K562 (cell line): Measurements from ENCODE around the gene FRMD3. TPM values are rescaled to one million over a fixed set of nuclear protein-coding genes. Genes with fewer than 3 reads are reported as not detected.

Experiments
- ATAC-seq: fragments of 200-7000 bp; cut with Tn5 transposase; 3 replicates; pipeline ENCODE4 v1.9.1; 2020; ENCODE audit warnings: moderate library complexity
- BruUV-seq: library from RNA; stranded (reverse); fragments of 400-500 nt; replicated peaks from 2 replicates; lab custom pipeline; 2021; lab: Mats Ljungman, UMichigan
- CTCF ChIA-PET: fragments of 300-600 bp; formaldehyde crosslinking; extraction: SDS; loops from one replicate; lab custom pipeline; 2021; ENCODE audit warnings: low intra/inter-chr PET ratio; lab: Yijun Ruan, JAX
- POLR2A ChIA-PET: fragments of 300-600, 350-650 bp; sonication (Branson Sonifier 250); formaldehyde crosslinking; extraction: SDS; loops from one replicate; lab custom pipeline; 2021; ENCODE audit warnings: antibody characterized with exemption, inconsistent platforms; lab: Yijun Ruan, JAX
- DNase-seq, 4 experiments: peaks; one replicate each; pipeline versions ENCODE4 v3.0.0 to v3.0.0-alpha.2; 2011 to 2018; ENCODE audit warnings: low spot score in 3 of 4, mixed read lengths in 3 of 4; ENCODE audit errors: extremely low read depth in 1 of 4
- FAIRE-seq: peaks from 2 replicates; lab custom pipeline; 2011; peaks lifted over from hg19 to GRCh38; lab: Jason Lieb, UNC
- H2AFZ ChIP-seq: 2 replicates; pipeline ENCODE4 v1.6.0; 2011; ENCODE audit warnings: low read depth, low read length, control low read depth, inconsistent platforms
- H3K27ac ChIP-seq: fragments of 200-600 bp; 3 replicates; pipeline ENCODE4 v1.8.0; 2011; ENCODE audit warnings: low read depth, mild to moderate bottlenecking, control low read depth, inconsistent platforms, low read length, moderate library complexity, mixed read lengths; ENCODE audit errors: extremely low read depth
- H3K27me3 ChIP-seq, 2 experiments: fragments of 300-600 bp in 1 of 2; 2 replicates in 1 of 2; 3 replicates in 1 of 2; pipeline versions ENCODE4 v1.6.0 to v1.8.0; 2011; ENCODE audit warnings: inconsistent platforms in 2 of 2, low read length in 2 of 2, mild to moderate bottlenecking in 1 of 2, mixed read lengths in 1 of 2, moderate library complexity in 1 of 2; ENCODE audit not compliant: control insufficient read depth in 2 of 2, insufficient read depth in 2 of 2
- H3K36me3 ChIP-seq: fragments of 300-600 bp; 3 replicates; pipeline ENCODE4 v1.8.0; 2011; ENCODE audit warnings: mild to moderate bottlenecking, low read length, inconsistent platforms; ENCODE audit not compliant: control insufficient read depth, insufficient read depth
- H3K4me1 ChIP-seq, 2 experiments: fragments of 200-600 bp in 1 of 2; replicated peaks in 1 of 2; 2 replicates in 1 of 2; 3 replicates in 1 of 2; pipeline versions ENCODE4 v1.5.1 to v1.8.0; 2011; ENCODE audit warnings: inconsistent platforms in 2 of 2, low read length in 2 of 2, mild to moderate bottlenecking in 1 of 2, mixed read lengths in 1 of 2, moderate library complexity in 1 of 2; ENCODE audit not compliant: control insufficient read depth in 2 of 2, insufficient read depth in 2 of 2
- H3K4me2 ChIP-seq: 2 replicates; pipeline ENCODE4 v1.6.1; 2011; ENCODE audit warnings: low read length, control low read depth, inconsistent platforms, mixed read lengths; ENCODE audit not compliant: insufficient read depth
- H3K4me3 ChIP-seq: fragments of 200-600 bp; sonication (generic), shearing (Covaris generic); 2 replicates; pipeline ENCODE4 v1.5.1; 2016; ENCODE audit warnings: control low read depth, inconsistent platforms
- H3K79me2 ChIP-seq: fragments of 200-600 bp; 3 replicates; pipeline ENCODE4 v1.8.0; 2011; ENCODE audit warnings: low read length, inconsistent platforms; ENCODE audit not compliant: control insufficient read depth, insufficient read depth
- H3K9ac ChIP-seq, 2 experiments: 2 replicates each; pipeline versions ENCODE4 v1.6.0 to v1.6.1; 2011; ENCODE audit warnings: low read depth in 2 of 2, low read length in 2 of 2, control low read depth in 1 of 2, inconsistent platforms in 1 of 2, mild to moderate bottlenecking in 1 of 2, mixed read lengths in 1 of 2; ENCODE audit not compliant: insufficient read depth in 1 of 2
- H3K9me1 ChIP-seq: one replicate; pipeline ENCODE4 v1.6.0; 2011; ENCODE audit warnings: inconsistent platforms, mild to moderate bottlenecking, low read length, moderate library complexity; ENCODE audit not compliant: control insufficient read depth, insufficient read depth
- H3K9me3 ChIP-seq: replicated peaks from 2 replicates; pipeline ENCODE4 v1.5.1; 2011; ENCODE audit warnings: low read depth, low read length, inconsistent platforms; ENCODE audit not compliant: control insufficient read depth, insufficient read depth
- H4K20me1 ChIP-seq: replicated peaks from 2 replicates; pipeline ENCODE4 v1.6.1; 2011; ENCODE audit warnings: low read length, inconsistent platforms, mixed read lengths; ENCODE audit not compliant: control insufficient read depth, insufficient read depth
- CBFA2T2 ChIP-seq: fragments of 450-650 bp; conservative IDR thresholded peaks from 2 replicates; pipeline ENCODE4 v1.6.1; 2017; ENCODE audit warnings: mild to moderate bottlenecking
- HDAC8 ChIP-seq: fragments of 450-650 bp; IDR thresholded peaks from 2 replicates; pipeline ENCODE4 v1.6.1; 2016; ENCODE audit warnings: mild to moderate bottlenecking, missing genetic modification characterization, moderate library complexity, missing compliant biosample characterization
- HMGN3 ChIP-seq: IDR thresholded peaks from 2 replicates; pipeline ENCODE4 v1.6.1; 2011; ENCODE audit warnings: borderline replicate concordance, low read depth, mild to moderate bottlenecking, mixed read lengths, low read length; ENCODE audit not compliant: insufficient read length; ENCODE audit errors: extremely low read depth
- ID3 ChIP-seq, 2 experiments: fragments of 250-450 bp in 1 of 2; fragments of 450-650 bp in 1 of 2; sonication (Bioruptor Pico) in 1 of 2; IDR thresholded peaks; 2 replicates each; pipeline versions ENCODE4 v1.6.1 to v1.8.0; 2016 to 2021; ENCODE audit warnings: mild to moderate bottlenecking in 2 of 2, moderate library complexity in 2 of 2, missing compliant biosample characterization in 1 of 2, missing genetic modification characterization in 1 of 2
- RBM14 ChIP-seq: fragments of 200-400 bp; formaldehyde crosslinking; IDR thresholded peaks from 2 replicates; pipeline ENCODE4 v1.6.1; 2018; ENCODE audit warnings: low read depth, mild to moderate bottlenecking, low read length, moderate library complexity, borderline replicate concordance; ENCODE audit not compliant: insufficient read depth
- TAL1 ChIP-seq: fragments of 450-650 bp; IDR thresholded peaks from 2 replicates; pipeline ENCODE4 v1.6.1; 2016; ENCODE audit warnings: mild to moderate bottlenecking
- TGIF2 ChIP-seq: sonication (generic); formaldehyde crosslinking; IDR thresholded peaks from 2 replicates; pipeline ENCODE4 v1.8.1; 2022; ENCODE audit warnings: mild to moderate bottlenecking, missing genetic modification reagents, moderate library complexity
- ZKSCAN3 ChIP-seq: fragments of 250-450 bp; sonication (Bioruptor Pico); IDR thresholded peaks from 2 replicates; pipeline ENCODE4 v1.4.0; 2020
- ZNF583 ChIP-seq: fragments of 250-450 bp; sonication (Bioruptor Pico); IDR thresholded peaks from 2 replicates; pipeline ENCODE4 v1.4.0; 2020
- ZNF644 ChIP-seq: fragments of 200-800 bp; sonication (Bioruptor generic); IDR thresholded peaks from 2 replicates; pipeline ENCODE4 v1.6.1; 2016; ENCODE audit warnings: low read depth, missing genetic modification characterization, missing compliant biosample characterization
- ZNF830 ChIP-seq: fragments of 250-450 bp; sonication (Bioruptor Pico); IDR thresholded peaks from 2 replicates; pipeline ENCODE4 v1.5.0; 2021; ENCODE audit warnings: mild to moderate bottlenecking
- WGBS: fragments of 100-300 bp; shearing (Covaris generic); methylation state at CpG from one replicate; pipeline ENCODE4 v1.1.6; 2016; ENCODE audit warnings: low coverage, mixed read lengths; ENCODE audit not compliant: insufficient coverage; ENCODE audit errors: missing lambda C conversion rate; 5-methylcytosine and 5-hydroxymethylcytosine counted together
- in situ Hi-C: fragments of 300-500 bp; cut with MboI; formaldehyde crosslinking; loops from 4 replicates; pipeline ENCODE4 v1.15.0; 2018; ENCODE audit warnings: inconsistent platforms, mixed read lengths
- intact Hi-C: fragments of 100-400 bp; cut with micrococcal nuclease; formaldehyde crosslinking; loops from 2 replicates; pipeline ENCODE4 v1.14.2; 2022
- polyA plus RNA-seq, 8 experiments: library from polyadenylated mRNA; depleted of rRNA in 4 of 8; stranded (reverse) in 5 of 8; unstranded in 3 of 8; fragments of >200 nt; fragmentation: Nextera tagmentation in 2 of 8; fragmentation: Illumina TruSeq in 1 of 8; extraction: Ambion mirVana in 2 of 8; extraction: Trizol in 1 of 8; gene quantifications; 2 replicates each; pipeline versions ENCODE4 v1.2.1 to v1.2.3, GENCODE V29; 2011 to 2014; ENCODE audit warnings: inconsistent platforms in 1 of 8, missing spikeins in 1 of 8
- total RNA-seq, 7 experiments: library from RNA; depleted of rRNA in 6 of 7; stranded (reverse); fragments of >200 nt in 6 of 7; fragmentation: Illumina TruSeq in 2 of 7; extraction: Trizol in 2 of 7; gene quantifications; 2 replicates each; pipeline versions ENCODE4 v1.2.1 to v1.2.3, GENCODE V29; 2011 to 2021; ENCODE audit warnings: low replicate concordance in 1 of 7

The FRMD3 gene
- total and polyA plus RNA-seq, 9 of the 15 experiments (the other 6 are each of a cell fraction or from before 2014, with no cell fraction given), result 0.09 to 0.51 (median 0.21) TPM

GRCh38 chr9:83537331-83538171, 650 bp downstream of the FRMD3 start:
- ATAC-seq (no peak), DNase-seq (no peak), FAIRE-seq (no peak)
- no peaks in the 10 kb centered on the region for H3K27me3 ChIP-seq
- no peaks in the 10 kb centered on the region for H3K9me3 ChIP-seq
- CTCF ChIA-PET, result no interaction called here
- no peak overlapping the region for H3K27ac ChIP-seq
- H3K9ac ChIP-seq, result no peak overlapping the region
- WGBS, result 69% methylated on average over 9 of the region's 63 CpGs
- H3K4me1 ChIP-seq, result no peaks in the 10 kb centered on the region
- in situ Hi-C loops, result no loop called here
- no peak for TF ChIP-seq HDAC8 (tag)
- BruUV-seq, result no TSS peak
- no peaks in the 10 kb centered on the region for H3K36me3 ChIP-seq
- POLR2A ChIA-PET, result no interaction called here
- H3K79me2 ChIP-seq, result no peaks in the 10 kb centered on the region
- intact Hi-C loops, result no loop called here
- no peaks in the 10 kb centered on the region for H4K20me1 ChIP-seq
- H3K9me1 ChIP-seq, result no peaks in the 10 kb centered on the region
- H3K4me2 ChIP-seq, result no peak overlapping the region
- no peak overlapping the region for H3K4me3 ChIP-seq
- H2AFZ ChIP-seq, result no peak overlapping the region

- Histone ChIP-seq H3K4me2 (no peak overlapping the region), H3K9me3 (no peaks in the 10 kb centered on the region), H3K36me3 (no peaks in the 10 kb centered on the region), H3K4me1 (no peaks in the 10 kb centered on the region), H2AFZ (no peak overlapping the region), H3K4me3 (no peak overlapping the region), H3K9me1 (no peaks in the 10 kb centered on the region), H4K20me1 (no peaks in the 10 kb centered on the region), H3K79me2 (no peaks in the 10 kb centered on the region), H3K9ac (no peak overlapping the region), H3K27ac (no peak overlapping the region), H3K27me3 (no peaks in the 10 kb centered on the region)
- in situ Hi-C loops, result no loop called here
- ChIA-PET POLR2A (no interaction called here), CTCF (no interaction called here)
- WGBS, result 0% methylated on average over 1 of the region's 1 CpG
- intact Hi-C loops, result no loop called here
- no peak for ATAC-seq
- TF ChIP-seq TGIF2 (CRISPR knock-in tag), result no peak
- no peak for TF ChIP-seq ZNF583 (CRISPR knock-in tag)
- TF ChIP-seq HMGN3, result no peak
- TF ChIP-seq RBM14, result no peak
- TF ChIP-seq ZNF644, result no peak
- TF ChIP-seq TAL1, result no peak
- TF ChIP-seq ZKSCAN3 (CRISPR knock-in tag), result no peak
- TF ChIP-seq CBFA2T2, result no peak
- no peak for TF ChIP-seq ID3 (CRISPR knock-in tag; IDR thresholded peaks at IDR 0.05)
- no peak for TF ChIP-seq ID3 (tag; IDR thresholded peaks at IDR 0.05)
- TF ChIP-seq ZNF830 (CRISPR knock-in tag), result no peak
- BruUV-seq, result no TSS peak
- no peak for DNase-seq
- FAIRE-seq, result no peak
These were observed 1.9 kb downstream of the FRMD3 start for GRCh38 chr9:83536332-83536731.
